ENCODE data around the gene PEX1. TPM values are rescaled to one million over a fixed set of nuclear protein-coding genes. Genes with fewer than 3 reads are reported as not detected.
A peak's percentile ranks its signal among the peaks of the same experiment; 100 is the strongest.
"Not testable (repeated sequence)": the region's sequence is repeated elsewhere in the genome, so short reads cannot be mapped to it uniquely, and the experiment has no call there.

PEX1 gene
- 15.9 TPM for total RNA-seq

- DNase-seq (ENCODE audit: low spot score): peak; percentile 98
Observed at GRCh38 chr7:92528188-92528957, at the start of gene PEX1, which contains the start of gene RBM48. Gene PEX1, minus strand, starts transcription at chr7:92528520. Its CDS starts 85 bp downstream, at chr7:92528435. Gene RBM48, plus strand, starts transcription at chr7:92528795. Its CDS starts 19 bp downstream, at chr7:92528814.

DNA sequence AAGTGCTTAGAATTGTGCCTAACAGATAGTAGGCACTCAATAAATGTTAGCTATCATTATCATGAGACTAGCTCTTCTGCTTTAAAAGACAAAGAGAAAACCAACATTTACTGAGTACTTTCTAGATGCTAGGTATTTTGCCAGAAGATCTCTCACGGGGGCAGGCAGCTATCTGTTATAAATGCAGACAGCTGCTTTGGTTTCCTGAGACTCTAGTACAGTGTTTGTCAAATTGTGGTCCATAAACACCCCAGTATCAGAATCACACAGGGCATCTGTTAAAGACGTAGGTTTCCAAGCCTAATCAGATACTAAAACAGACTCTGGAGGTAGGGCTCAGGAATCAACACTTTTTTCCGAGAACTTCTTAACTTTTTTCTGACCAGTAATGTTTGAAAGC is 48.0 kb upstream of the PEX1 start:
- no peak for DNase-seq (ENCODE audit: low spot score)

- no peak for DNase-seq (ENCODE audit: low spot score)
Observed at GRCh38 chr7:92569137-92569536, 40.8 kb upstream of the PEX1 start.

DNA sequence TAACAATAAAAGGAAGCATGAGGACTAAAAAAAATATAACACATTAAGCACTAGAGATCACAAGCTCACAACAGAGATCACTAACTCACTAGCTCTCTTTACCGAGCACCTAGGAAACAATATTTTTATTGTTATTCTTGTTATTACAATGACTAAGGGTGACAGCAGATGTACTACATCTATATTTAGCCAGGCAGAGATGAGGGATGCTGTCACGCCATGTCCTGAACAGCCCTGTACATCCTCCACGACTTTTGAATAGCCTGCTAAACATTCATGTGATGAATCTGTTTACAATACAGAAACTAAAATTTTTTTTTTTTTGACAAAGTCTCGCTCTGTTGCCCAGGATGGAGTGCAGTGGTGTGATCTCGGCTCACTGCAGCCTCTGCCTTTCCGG is 39.1 kb upstream of the PEX1 start:
- no peak for DNase-seq (ENCODE audit: low spot score)

DNA sequence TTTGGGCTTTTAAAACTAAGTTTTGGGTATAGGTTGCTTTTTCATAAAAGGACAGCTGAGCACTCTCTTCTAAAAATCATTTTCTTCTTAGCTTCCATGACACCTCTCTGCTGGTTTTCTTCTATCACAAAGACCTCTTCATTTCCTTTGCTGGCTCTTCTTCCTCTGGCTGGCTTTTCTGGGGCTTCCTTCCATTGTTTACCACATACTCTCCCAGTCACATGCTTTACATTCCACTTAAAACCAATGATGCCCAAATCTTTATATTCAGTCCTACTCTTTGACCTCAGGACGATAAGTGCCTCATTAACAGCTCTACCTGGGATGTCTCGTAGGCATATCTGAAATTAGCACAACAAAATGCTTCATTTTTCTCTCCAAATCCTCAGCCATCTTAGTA is 35.0 kb upstream of the PEX1 start:
- no peak for DNase-seq (ENCODE audit: low spot score)

- DNase-seq (ENCODE audit: low spot score): no peak
Observed at GRCh38 chr7:92560602-92561001, 32.3 kb upstream of the PEX1 start.

DNA sequence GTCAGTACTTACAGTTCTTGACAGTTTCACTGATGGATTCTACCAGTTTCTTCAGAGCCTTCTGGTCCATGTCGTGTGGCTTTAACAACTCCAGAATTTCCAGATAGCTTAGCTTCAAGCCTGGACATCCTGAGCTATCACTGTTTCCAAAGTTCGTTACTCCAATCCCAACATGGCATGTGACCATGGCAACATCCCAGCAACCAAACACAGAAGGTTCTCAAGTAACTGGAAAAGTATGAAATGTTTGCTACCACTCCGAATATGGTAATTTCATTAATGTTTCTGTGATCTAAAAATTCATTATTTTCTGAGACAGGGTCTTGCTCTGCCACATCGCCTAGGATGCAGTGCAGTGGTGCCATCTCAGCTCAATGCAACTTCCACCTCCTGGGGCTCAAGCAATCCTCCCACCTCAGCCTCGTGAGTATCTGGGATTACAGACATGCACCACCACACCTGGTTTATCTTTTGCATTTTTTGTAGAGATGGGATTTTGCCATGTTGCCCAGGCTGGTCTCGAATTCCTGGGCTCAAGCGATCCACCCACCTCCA is 29.6 kb upstream of the PEX1 start:
- no peak for DNase-seq (ENCODE audit: low spot score)

DNA sequence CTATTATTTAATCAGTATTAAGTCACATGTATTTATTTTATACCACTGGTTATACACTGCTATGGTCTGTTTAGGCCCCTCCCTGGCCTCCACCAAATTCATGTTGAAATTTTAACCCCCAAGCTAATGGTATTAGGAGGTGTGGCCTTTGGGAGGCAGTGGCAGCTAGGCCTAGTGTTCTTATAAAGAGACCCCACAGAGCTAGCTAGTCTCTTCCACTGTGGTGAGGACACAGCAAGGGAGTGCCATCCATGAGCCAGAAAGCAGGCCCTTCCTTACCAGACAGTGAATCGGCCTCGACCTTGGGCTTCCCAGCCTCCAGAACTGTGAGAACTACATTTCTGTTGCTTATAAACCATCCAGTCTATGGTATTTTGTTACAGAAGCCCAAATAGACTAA is 28.9 kb upstream of the PEX1 start:
- DNase-seq (ENCODE audit: low spot score): no peak

GRCh38 chr7:92550194-92550593 is 21.9 kb upstream of the PEX1 start:
- no peak for DNase-seq (ENCODE audit: low spot score)

GRCh38 chr7:92547579-92547978 is 19.3 kb upstream of the PEX1 start:
- no peak for DNase-seq (ENCODE audit: low spot score)

DNA sequence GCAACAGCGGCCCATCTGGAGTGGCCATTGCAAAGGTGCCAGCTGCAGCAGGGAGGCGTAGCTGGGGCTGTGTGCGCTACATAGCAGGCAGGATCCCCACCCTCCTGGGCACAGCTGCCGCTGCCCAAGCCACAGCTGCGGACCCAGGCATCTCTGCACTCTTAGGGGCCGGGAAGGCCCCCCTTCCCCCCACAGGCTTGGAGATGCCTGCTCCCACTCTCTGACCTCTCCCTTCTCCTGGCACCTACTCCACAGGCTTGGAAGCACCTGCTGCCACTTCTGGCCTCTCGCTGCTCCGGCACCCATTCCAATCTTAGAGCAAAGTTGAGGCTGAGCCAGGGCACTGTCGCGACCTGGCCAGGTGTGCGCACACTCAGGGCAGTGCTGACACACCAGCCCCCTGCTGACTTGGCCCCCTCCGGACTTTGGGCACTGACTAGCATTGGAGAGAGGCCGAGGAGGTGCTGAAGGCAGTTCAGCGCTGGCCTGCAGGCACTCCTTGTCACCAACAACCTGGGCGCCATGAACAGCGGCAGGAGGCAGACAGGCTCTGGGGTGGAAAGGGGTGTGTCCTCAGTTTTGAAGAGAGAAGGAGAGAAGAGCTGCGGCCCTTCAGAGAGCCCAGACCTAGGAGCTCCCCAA is 18.7 kb upstream of the PEX1 start:
- DNase-seq (ENCODE audit: low spot score): no peak

GRCh38 chr7:92545116-92545515 is 16.8 kb upstream of the PEX1 start:
- not testable (repeated sequence) for DNase-seq (ENCODE audit: low spot score)

- not testable (repeated sequence) for DNase-seq (ENCODE audit: low spot score)
Observed at GRCh38 chr7:92543542-92543941, 15.2 kb upstream of the PEX1 start.

- DNase-seq (ENCODE audit: low spot score): no peak
Observed at GRCh38 chr7:92534572-92534971, 6.3 kb upstream of the PEX1 start.

GRCh38 chr7:92528958-92529264 is 591 bp upstream of the PEX1 start:
- no peak for DNase-seq (ENCODE audit: low spot score)

- DNase-seq (ENCODE audit: low spot score): peak; percentile 32
Observed at GRCh38 chr7:92527300-92528187, 776 bp downstream of the PEX1 start.

DNA sequence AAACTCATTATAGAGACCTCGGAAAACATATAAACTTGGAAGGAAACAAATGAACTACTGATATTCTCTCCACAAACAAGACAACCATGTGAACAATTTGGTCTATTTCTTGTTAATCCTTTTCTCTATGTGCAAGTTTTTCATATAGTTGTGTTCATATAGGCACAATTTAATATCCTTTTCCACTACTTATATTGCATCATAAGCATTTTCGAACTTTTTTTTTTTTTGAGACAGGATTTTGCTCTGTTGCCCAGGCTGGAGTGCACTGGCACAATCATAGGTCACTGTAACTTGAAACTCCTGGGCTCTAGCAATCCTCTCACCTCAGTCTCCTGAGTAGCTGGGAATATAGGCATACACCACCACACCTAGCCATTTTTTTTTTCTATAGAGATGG is 5.2 kb downstream of the PEX1 start:
- no peak for DNase-seq (ENCODE audit: low spot score)

- no peak for DNase-seq (ENCODE audit: low spot score)
Observed at GRCh38 chr7:92520024-92520423, 8.3 kb downstream of the PEX1 start.

DNA sequence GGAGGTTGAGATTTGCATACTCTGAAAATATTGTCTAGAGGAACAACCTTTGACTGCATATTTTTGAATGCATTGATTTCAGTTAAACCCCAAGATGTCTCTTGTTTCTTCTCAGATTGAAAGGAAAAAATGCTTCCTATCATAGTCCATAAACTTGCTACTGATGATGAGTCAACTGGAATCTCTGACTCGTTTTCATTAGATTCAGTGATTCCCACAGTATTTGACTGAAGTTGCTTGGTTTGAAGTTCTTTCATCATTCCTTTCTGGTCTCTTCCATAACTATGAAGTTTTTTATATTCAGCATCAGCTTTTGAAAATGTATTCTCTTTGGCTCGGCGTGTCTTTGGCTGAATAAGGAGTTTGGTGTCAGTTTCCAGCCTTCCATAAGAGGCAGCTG is 10.7 kb downstream of the PEX1 start:
- no peak for DNase-seq (ENCODE audit: low spot score)

- no peak for DNase-seq (ENCODE audit: low spot score)
Observed at GRCh38 chr7:92513167-92513902, 15.0 kb downstream of the PEX1 start.

DNA sequence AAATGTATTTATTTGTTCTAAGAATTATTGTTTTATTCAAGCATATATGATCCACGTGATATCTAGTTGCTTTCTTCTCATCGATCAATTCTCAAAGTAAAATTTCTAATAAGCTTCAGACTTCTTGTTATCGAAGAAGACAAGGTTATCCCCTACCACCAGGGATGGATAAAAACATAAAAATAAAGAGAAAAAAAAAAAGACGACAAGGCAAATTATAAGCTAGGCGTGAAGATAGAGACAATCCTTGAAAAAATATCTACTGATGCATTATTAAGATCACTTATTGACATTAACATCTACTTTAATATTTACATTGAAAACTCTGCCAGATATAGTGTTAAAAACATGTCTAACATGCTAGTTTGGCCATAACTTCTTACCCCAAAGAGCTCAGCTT is 19.4 kb downstream of the PEX1 start:
- no peak for DNase-seq (ENCODE audit: low spot score)

DNA sequence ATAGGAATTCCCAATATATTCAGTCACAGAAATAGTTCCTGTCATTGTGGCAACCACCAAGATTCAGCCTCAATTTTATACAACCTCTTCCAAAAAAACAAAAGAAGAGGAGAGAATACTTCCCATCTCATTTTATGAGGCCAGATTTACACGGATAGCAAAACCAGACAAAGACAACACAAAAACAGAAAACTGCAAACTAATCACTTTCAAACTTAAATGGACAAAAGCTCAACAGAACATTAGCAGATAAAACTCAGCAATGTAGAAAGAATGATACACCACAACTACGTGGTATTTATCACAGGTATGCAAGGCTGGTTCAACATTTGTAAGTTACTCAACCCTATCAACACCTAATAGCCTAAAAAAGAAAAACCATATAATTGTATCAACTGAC is 22.0 kb downstream of the PEX1 start:
- DNase-seq (ENCODE audit: low spot score): no peak
